OCI-LY1 (cell line): ENCODE results near the gene SMC3.

Source experiments
- CTCF ChIP-seq: fragments of 200-600 bp; sonication (generic), shearing (Covaris generic); IDR thresholded peaks from 2 replicates; pipeline ENCODE4 v1.5.1; 2017; ENCODE audit warnings: mild to moderate bottlenecking, antibody characterized with exemption, low read length, moderate library complexity, mixed read lengths
- EZH2 ChIP-seq: fragments of 200-600 bp; sonication (generic), shearing (Covaris generic); IDR thresholded peaks from 2 replicates; pipeline ENCODE4 v1.8.0; 2017; ENCODE audit warnings: borderline replicate concordance, mixed run types, mild to moderate bottlenecking, antibody characterized with exemption, low read length, moderate library complexity, mixed read lengths

GRCh38 chr10:110569122-110569521 is 1.6 kb downstream of the SMC3 start:
- TF ChIP-seq CTCF (no peak), EZH2 (no peak)
